Mesendoderm (in vitro differentiated cells): Measurements from ENCODE around the gene BOD1L1.
"Not testable (repeated sequence)": the region's sequence is repeated elsewhere in the genome, so short reads cannot be mapped to it uniquely, and the experiment has no call there.

ENCODE experiments used
- DNase-seq: peaks from one replicate; pipeline ENCODE4 v3.0.0; 2013
- H2AK5ac ChIP-seq: 2 replicates; pipeline ENCODE4 v1.6.1; 2013; ENCODE audit warnings: low read length, inconsistent platforms
- H2BK120ac ChIP-seq: 2 replicates; pipeline ENCODE4 v1.6.1; 2013; ENCODE audit warnings: low read depth, mild to moderate bottlenecking, low read length, moderate library complexity, mixed read lengths
- H2BK15ac ChIP-seq: replicated peaks from 2 replicates; pipeline ENCODE4 v1.6.1; 2013; ENCODE audit warnings: low read depth, mild to moderate bottlenecking, moderate library complexity
- H2BK5ac ChIP-seq: 2 replicates; pipeline ENCODE4 v1.6.1; 2013; ENCODE audit warnings: low read length, inconsistent platforms
- H3K18ac ChIP-seq: 2 replicates; pipeline ENCODE4 v1.6.1; 2013; ENCODE audit warnings: mild to moderate bottlenecking, low read length, mixed read lengths
- H3K23ac ChIP-seq: one replicate; pipeline ENCODE4 v1.6.1; 2013; ENCODE audit warnings: low read length
- H3K27ac ChIP-seq: 2 replicates; pipeline ENCODE4 v1.5.1; 2013; ENCODE audit warnings: low read depth, mild to moderate bottlenecking, inconsistent platforms, low read length, moderate library complexity
- H3K27me3 ChIP-seq: 2 replicates; pipeline ENCODE4 v1.6.1; 2013; ENCODE audit warnings: low read length, control low read depth, mild to moderate bottlenecking, inconsistent platforms; ENCODE audit not compliant: insufficient read depth, poor library complexity
- H3K36me3 ChIP-seq: 2 replicates; pipeline ENCODE4 v1.6.1; 2013; ENCODE audit warnings: low read length, inconsistent platforms; ENCODE audit not compliant: control insufficient read depth, insufficient read depth
- H3K4ac ChIP-seq: one replicate; pipeline ENCODE4 v1.6.1; 2013; ENCODE audit warnings: low read depth, mild to moderate bottlenecking, low read length, moderate library complexity
- H3K4me1 ChIP-seq: 2 replicates; pipeline ENCODE4 v1.6.1; 2013; ENCODE audit warnings: low read depth, low read length, inconsistent platforms; ENCODE audit not compliant: control insufficient read depth
- H3K4me2 ChIP-seq: 2 replicates; pipeline ENCODE4 v1.6.1; 2013; ENCODE audit warnings: low read length
- H3K4me3 ChIP-seq: 2 replicates; pipeline ENCODE4 v1.5.1; 2013; ENCODE audit warnings: mild to moderate bottlenecking, low read length
- H3K56ac ChIP-seq: one replicate; pipeline ENCODE4 v1.6.1; 2013; ENCODE audit warnings: low read length
- H3K79me1 ChIP-seq: 2 replicates; pipeline ENCODE4 v1.6.1; 2013; ENCODE audit warnings: low read length, inconsistent platforms
- H3K79me2 ChIP-seq: 2 replicates; pipeline ENCODE4 v1.6.1; 2013; ENCODE audit warnings: mild to moderate bottlenecking, low read length; ENCODE audit not compliant: control insufficient read depth, insufficient read depth
- H3K9ac ChIP-seq: 2 replicates; pipeline ENCODE4 v1.6.1; 2013; ENCODE audit warnings: low read length, inconsistent platforms
- H4K5ac ChIP-seq: one replicate; pipeline ENCODE4 v1.6.1; 2013; ENCODE audit warnings: low read length
- H4K8ac ChIP-seq: one replicate; pipeline ENCODE4 v1.6.1; 2013; ENCODE audit warnings: low read depth, mild to moderate bottlenecking, control low read depth, low read length, moderate library complexity
- WGBS: extraction: QIAGEN DNeasy Blood & Tissue Kit; methylation state at CpG from one replicate; pipeline ENCODE4 v1.1.7; 2013; ENCODE audit warnings: low lambda C conversion rate, missing lambda C conversion rate; ENCODE audit not compliant: insufficient coverage; ENCODE audit errors: extremely low coverage; 5-methylcytosine and 5-hydroxymethylcytosine counted together

BOD1L1 gene

DNA sequence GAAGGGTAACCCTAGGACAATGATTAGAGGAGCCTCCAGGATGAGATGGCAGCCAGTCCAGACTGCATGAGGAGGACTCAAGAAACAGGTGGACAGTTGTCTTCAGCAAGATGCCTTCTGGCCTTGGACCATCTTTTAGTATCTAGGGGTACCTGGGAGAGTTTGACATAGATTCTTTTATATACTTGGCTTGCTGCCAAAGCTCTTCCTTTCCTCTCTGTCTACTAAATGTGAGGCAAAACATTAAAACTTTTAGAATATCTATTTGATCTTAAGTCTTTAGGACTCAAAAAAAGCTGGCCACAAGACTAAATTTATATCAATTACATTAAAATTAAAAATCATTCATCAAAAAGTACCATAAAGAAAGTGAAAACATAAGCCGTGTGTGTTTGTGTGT is 64.6 kb downstream of the BOD1L1 start:
- no peak for DNase-seq
- Histone ChIP-seq H3K79me2 (no peaks in the 10 kb centered on the region), H3K79me1 (no peaks in the 10 kb centered on the region), H2AK5ac (no peak overlapping the region), H3K36me3 (peaks cover 2% of the 10 kb centered on the region), H3K56ac (no peak overlapping the region), H3K4me1 (no peaks in the 10 kb centered on the region), H3K27me3 (no peaks in the 10 kb centered on the region), H3K4ac (no peak overlapping the region), H3K23ac (no peak overlapping the region), H2BK15ac (no peak overlapping the region), H4K5ac (no peak overlapping the region), H3K4me2 (no peak overlapping the region), H2BK120ac (no peak overlapping the region), H2BK5ac (no peak overlapping the region), H3K27ac (no peak overlapping the region), H3K18ac (no peak overlapping the region), H3K9ac (no peak overlapping the region), H4K8ac (no peak overlapping the region), H3K4me3 (no peak overlapping the region)
- WGBS: no CpG with 5 or more reads among the region's 1 CpG

DNA sequence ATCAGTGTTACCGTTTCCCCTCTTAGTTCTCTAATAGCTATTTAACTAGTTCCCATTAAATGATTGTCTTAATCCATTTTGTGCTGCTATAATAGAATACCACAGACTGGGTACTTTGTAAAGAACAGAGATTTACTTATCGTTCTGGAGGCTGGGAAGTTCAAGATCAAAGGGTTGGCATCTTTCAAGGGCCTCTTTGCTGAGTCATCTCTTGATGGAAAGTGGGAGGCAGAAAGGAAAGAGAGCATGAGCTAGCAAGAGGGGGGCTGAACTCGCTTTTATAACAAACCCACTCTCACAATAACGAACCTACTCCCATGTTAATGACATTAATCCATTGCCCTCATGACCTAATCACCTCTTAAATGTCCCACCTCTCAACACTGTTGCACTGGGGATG is 65.9 kb downstream of the BOD1L1 start:
- DNase-seq: no peak
- Histone ChIP-seq H3K4ac (no peak overlapping the region), H2BK120ac (no peak overlapping the region), H2AK5ac (no peak overlapping the region), H3K9ac (no peak overlapping the region), H4K8ac (no peak overlapping the region), H3K4me2 (no peak overlapping the region), H3K56ac (no peak overlapping the region), H3K27me3 (no peaks in the 10 kb centered on the region), H2BK15ac (no peak overlapping the region), H3K79me1 (no peaks in the 10 kb centered on the region), H3K18ac (no peak overlapping the region), H3K4me3 (no peak overlapping the region), H3K4me1 (no peaks in the 10 kb centered on the region), H4K5ac (no peak overlapping the region), H2BK5ac (no peak overlapping the region), H3K27ac (no peak overlapping the region), H3K79me2 (no peaks in the 10 kb centered on the region), H3K23ac (no peak overlapping the region), H3K36me3 (no peaks in the 10 kb centered on the region)
- WGBS: no CpG with 5 or more reads among the region's 4 CpGs

DNA sequence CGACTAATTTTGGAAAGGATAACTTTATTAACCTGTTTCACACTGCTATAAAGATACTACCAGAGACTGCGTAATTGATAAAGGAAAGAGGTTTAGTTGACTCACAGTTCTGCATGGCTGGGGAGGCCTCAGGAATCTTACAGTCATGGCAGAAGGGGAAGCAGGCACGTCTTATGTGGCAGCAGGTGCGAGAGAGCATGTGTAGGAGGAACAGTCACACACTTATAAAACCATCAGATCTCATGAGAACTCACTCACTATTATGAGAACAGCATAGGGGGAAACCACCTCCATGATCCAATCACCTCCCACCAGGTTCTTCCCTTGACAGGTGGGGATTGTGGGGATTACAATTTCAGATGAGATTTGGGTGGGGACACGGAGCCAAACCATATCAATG is 67.4 kb downstream of the BOD1L1 start:
- H3K56ac ChIP-seq, H2BK5ac ChIP-seq, H2BK120ac ChIP-seq, H3K4me2 ChIP-seq, H3K23ac ChIP-seq, H3K36me3 ChIP-seq, H3K4me3 ChIP-seq, H3K27me3 ChIP-seq, H3K18ac ChIP-seq, H4K5ac ChIP-seq, H3K79me2 ChIP-seq, DNase-seq, H3K79me1 ChIP-seq, H3K27ac ChIP-seq, H3K9ac ChIP-seq, H3K4ac ChIP-seq, H4K8ac ChIP-seq, H3K4me1 ChIP-seq, H2AK5ac ChIP-seq, H2BK15ac ChIP-seq: not testable (repeated sequence)
- no CpG with 5 or more reads among the region's 5 CpGs for WGBS

DNA sequence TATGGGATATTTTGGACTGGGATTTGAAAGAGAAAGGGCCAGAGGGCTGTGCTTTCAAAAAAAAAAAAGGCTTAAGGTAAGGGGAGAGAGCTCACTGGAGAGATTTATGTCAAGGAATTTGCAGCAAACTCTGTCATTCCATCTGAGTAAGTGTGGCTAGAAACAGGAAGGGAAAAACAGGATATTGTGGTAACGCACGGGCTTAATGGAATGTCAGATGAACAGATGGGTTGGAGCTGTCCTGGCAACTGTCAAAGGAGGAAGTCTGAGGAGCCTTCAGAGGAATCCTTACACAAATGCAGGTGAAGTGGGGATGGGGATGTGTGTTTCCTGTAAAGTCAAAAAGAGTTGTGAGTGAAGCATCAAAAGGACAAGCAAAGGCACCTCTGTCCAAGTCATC is 68.1 kb downstream of the BOD1L1 start:
- no peak overlapping the region for H3K4me3 ChIP-seq
- no peaks in the 10 kb centered on the region for H3K79me2 ChIP-seq
- WGBS: no CpG with 5 or more reads among the region's 2 CpGs
- H3K4me1 ChIP-seq: no peaks in the 10 kb centered on the region
- H3K18ac ChIP-seq: no peak overlapping the region
- H2AK5ac ChIP-seq: no peak overlapping the region
- H3K56ac ChIP-seq: no peak overlapping the region
- DNase-seq: no peak
- H4K8ac ChIP-seq: no peak overlapping the region
- H3K4me2 ChIP-seq: no peak overlapping the region
- no peak overlapping the region for H2BK120ac ChIP-seq
- no peak overlapping the region for H3K23ac ChIP-seq
- H3K79me1 ChIP-seq: no peaks in the 10 kb centered on the region
- no peaks in the 10 kb centered on the region for H3K27me3 ChIP-seq
- H3K27ac ChIP-seq: no peak overlapping the region
- no peak overlapping the region for H3K9ac ChIP-seq
- H3K36me3 ChIP-seq: no peaks in the 10 kb centered on the region
- no peak overlapping the region for H4K5ac ChIP-seq
- H3K4ac ChIP-seq: no peak overlapping the region
- no peak overlapping the region for H2BK15ac ChIP-seq
- no peak overlapping the region for H2BK5ac ChIP-seq

DNA sequence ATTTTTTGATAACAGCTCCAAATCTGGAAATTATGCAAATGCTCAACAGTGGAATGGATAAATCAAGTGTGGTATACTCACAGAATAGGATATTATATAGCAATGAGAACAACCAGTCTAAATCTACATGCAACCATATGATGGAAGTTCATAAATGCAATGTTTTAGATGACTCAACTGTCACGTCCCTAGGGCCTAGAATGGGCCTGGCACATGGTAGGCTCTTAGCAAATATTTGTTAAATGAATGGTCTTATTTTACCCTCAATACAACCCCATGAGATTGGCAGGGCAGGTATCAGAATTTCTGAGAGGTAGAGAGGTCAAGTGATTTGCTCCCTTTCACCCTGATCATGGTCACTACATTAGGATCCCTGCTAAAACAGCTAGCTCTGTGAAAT is 68.6 kb downstream of the BOD1L1 start:
- H3K56ac ChIP-seq: no peak overlapping the region
- no peak overlapping the region for H3K4me2 ChIP-seq
- no CpG with 5 or more reads among the region's 1 CpG for WGBS
- H3K4ac ChIP-seq: no peak overlapping the region
- H4K8ac ChIP-seq: no peak overlapping the region
- no peak overlapping the region for H2BK5ac ChIP-seq
- no peak overlapping the region for H3K9ac ChIP-seq
- H2BK15ac ChIP-seq: no peak overlapping the region
- no peak overlapping the region for H3K23ac ChIP-seq
- H4K5ac ChIP-seq: no peak overlapping the region
- no peak overlapping the region for H3K18ac ChIP-seq
- H3K79me2 ChIP-seq: no peaks in the 10 kb centered on the region
- no peaks in the 10 kb centered on the region for H3K36me3 ChIP-seq
- no peak overlapping the region for H3K27ac ChIP-seq
- H3K4me3 ChIP-seq: no peak overlapping the region
- no peaks in the 10 kb centered on the region for H3K4me1 ChIP-seq
- H3K79me1 ChIP-seq: no peaks in the 10 kb centered on the region
- no peak overlapping the region for H2AK5ac ChIP-seq
- no peak overlapping the region for H2BK120ac ChIP-seq
- H3K27me3 ChIP-seq: no peaks in the 10 kb centered on the region
- no peak for DNase-seq

DNA sequence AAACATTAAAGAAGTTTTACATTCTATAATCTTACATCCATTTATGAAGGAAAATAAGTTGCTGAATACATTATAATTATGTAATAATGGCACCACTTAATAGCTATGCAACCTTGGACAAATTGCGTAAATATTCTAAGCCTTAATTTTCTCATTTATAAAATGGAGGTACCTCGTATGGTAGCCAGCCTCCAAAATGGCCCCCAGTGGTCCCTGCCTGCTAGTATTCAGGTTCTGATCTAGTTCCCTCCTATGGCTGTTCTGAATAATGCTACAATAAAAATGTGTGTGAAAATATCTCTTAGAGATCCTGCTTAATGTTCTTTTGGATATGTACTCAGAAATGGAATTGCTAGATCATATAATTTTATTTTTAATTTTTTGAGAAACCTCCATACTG is 72.2 kb downstream of the BOD1L1 start:
- Histone ChIP-seq H3K4me2 (no peak overlapping the region), H3K79me1 (no peaks in the 10 kb centered on the region), H2BK15ac (no peak overlapping the region), H4K5ac (no peak overlapping the region), H3K36me3 (no peaks in the 10 kb centered on the region), H2BK120ac (no peak overlapping the region), H4K8ac (no peak overlapping the region), H2AK5ac (no peak overlapping the region), H3K4ac (no peak overlapping the region), H2BK5ac (no peak overlapping the region), H3K23ac (no peak overlapping the region), H3K9ac (no peak overlapping the region), H3K4me3 (no peak overlapping the region), H3K18ac (no peak overlapping the region), H3K56ac (no peak overlapping the region), H3K27ac (no peak overlapping the region), H3K27me3 (no peaks in the 10 kb centered on the region), H3K79me2 (no peaks in the 10 kb centered on the region), H3K4me1 (no peaks in the 10 kb centered on the region)
- DNase-seq: no peak
- no CpG with 5 or more reads among the region's 2 CpGs for WGBS
